H9 (cell line): Measurements from ENCODE around the gene RSPRY1. TPM values are rescaled to one million over a fixed set of nuclear protein-coding genes. Genes with fewer than 3 reads are reported as not detected.

Source experiments
- DNase-seq: peaks from one replicate; pipeline ENCODE4 v3.0.0-alpha.2; 2017
- H2AFZ ChIP-seq: one replicate; pipeline ENCODE4 v1.6.1; 2013; ENCODE audit warnings: mild to moderate bottlenecking, low read length, control low read depth, moderate library complexity
- H2AK5ac ChIP-seq: 2 replicates; pipeline ENCODE4 v1.6.1; 2013; ENCODE audit warnings: low read length, control low read depth, mixed read lengths; ENCODE audit not compliant: insufficient read length
- H2BK120ac ChIP-seq: one replicate; pipeline ENCODE4 v1.6.1; 2013; ENCODE audit warnings: low read depth, mild to moderate bottlenecking, low read length, control low read depth, inconsistent platforms; ENCODE audit not compliant: poor library complexity, severe bottlenecking
- H2BK12ac ChIP-seq: 2 replicates; pipeline ENCODE4 v1.6.1; 2013; ENCODE audit warnings: low read length, control low read depth, mixed read lengths, low read depth; ENCODE audit not compliant: insufficient read length
- H2BK15ac ChIP-seq: 2 replicates; pipeline ENCODE4 v1.6.1; 2013; ENCODE audit warnings: low read depth, low read length, control low read depth
- H2BK20ac ChIP-seq: one replicate; pipeline ENCODE4 v1.6.1; 2013; ENCODE audit warnings: low read depth, mild to moderate bottlenecking, low read length, control low read depth, inconsistent platforms; ENCODE audit not compliant: poor library complexity, severe bottlenecking
- H2BK5ac ChIP-seq: 2 replicates; pipeline ENCODE4 v1.6.1; 2013; ENCODE audit warnings: low read length, control low read depth, mixed read lengths; ENCODE audit not compliant: insufficient read length
- H3K14ac ChIP-seq: 2 replicates; pipeline ENCODE4 v1.6.1; 2013; ENCODE audit warnings: low read length, control low read depth; ENCODE audit not compliant: insufficient read depth
- H3K18ac ChIP-seq: 2 replicates; pipeline ENCODE4 v1.6.1; 2013; ENCODE audit warnings: low read depth, mild to moderate bottlenecking, mixed read lengths, low read length, control low read depth; ENCODE audit not compliant: insufficient read length
- H3K23ac ChIP-seq: 2 replicates; pipeline ENCODE4 v1.6.1; 2013; ENCODE audit warnings: low read length, control low read depth, mixed read lengths, low read depth; ENCODE audit not compliant: insufficient read length
- H3K23me2 ChIP-seq: 2 replicates; pipeline ENCODE4 v1.6.1; 2013; ENCODE audit warnings: low read depth, mild to moderate bottlenecking, mixed read lengths, low read length, control low read depth; ENCODE audit not compliant: insufficient read length, poor library complexity, severe bottlenecking
- H3K27ac ChIP-seq: 2 replicates; pipeline ENCODE4 v1.5.1; 2013; ENCODE audit warnings: low read length, control low read depth, mixed read lengths, low read depth; ENCODE audit not compliant: insufficient read length
- H3K27me3 ChIP-seq: 2 replicates; pipeline ENCODE4 v1.6.1; 2013; ENCODE audit warnings: low read length, control low read depth, inconsistent platforms; ENCODE audit not compliant: insufficient read depth
- H3K4ac ChIP-seq: 2 replicates; pipeline ENCODE4 v1.6.1; 2013; ENCODE audit warnings: low read depth, mild to moderate bottlenecking, control low read depth, inconsistent platforms, low read length, moderate library complexity
- H3K4me1 ChIP-seq: 2 replicates; pipeline ENCODE4 v1.6.1; 2013; ENCODE audit warnings: low read length, control low read depth, inconsistent platforms; ENCODE audit not compliant: insufficient read depth
- H3K4me2 ChIP-seq: 2 replicates; pipeline ENCODE4 v1.6.1; 2013; ENCODE audit warnings: low read length, control low read depth, mixed read lengths; ENCODE audit not compliant: insufficient read length, insufficient read depth
- H3K56ac ChIP-seq: 2 replicates; pipeline ENCODE4 v1.6.1; 2013; ENCODE audit warnings: low read depth, mild to moderate bottlenecking, mixed read lengths, low read length, control low read depth; ENCODE audit not compliant: insufficient read length
- H3K79me1 ChIP-seq: 2 replicates; pipeline ENCODE4 v1.6.1; 2013; ENCODE audit warnings: low read depth, mild to moderate bottlenecking, moderate library complexity, low read length, control low read depth, inconsistent platforms; ENCODE audit not compliant: insufficient read depth, poor library complexity, severe bottlenecking
- H3K79me2 ChIP-seq: 2 replicates; pipeline ENCODE4 v1.6.1; 2013; ENCODE audit warnings: low read length, control low read depth, inconsistent platforms; ENCODE audit not compliant: insufficient read depth
- H3K9ac ChIP-seq: 2 replicates; pipeline ENCODE4 v1.6.1; 2013; ENCODE audit warnings: low read length, control low read depth, mixed read lengths; ENCODE audit not compliant: insufficient read length; ENCODE audit errors: extremely low read depth
- H3K9me3 ChIP-seq: one replicate; pipeline ENCODE4 v1.6.1; 2013; ENCODE audit warnings: low read depth, low read length, inconsistent platforms; ENCODE audit not compliant: control insufficient read depth
- H3T11ph ChIP-seq: one replicate; pipeline ENCODE4 v1.6.1; 2013; ENCODE audit warnings: mild to moderate bottlenecking, low read length, control low read depth, inconsistent platforms
- H4K20me1 ChIP-seq: one replicate; pipeline ENCODE4 v1.6.1; 2013; ENCODE audit not compliant: control insufficient read depth, insufficient read length, insufficient read depth
- H4K5ac ChIP-seq: 2 replicates; pipeline ENCODE4 v1.6.1; 2013; ENCODE audit warnings: low read depth, mild to moderate bottlenecking, mixed read lengths, low read length, control low read depth; ENCODE audit not compliant: insufficient read length
- H4K8ac ChIP-seq: replicated peaks from 2 replicates; pipeline ENCODE4 v1.6.1; 2013; ENCODE audit warnings: low read length, control low read depth, mixed read lengths, low read depth; ENCODE audit not compliant: insufficient read length
- H4K91ac ChIP-seq: 2 replicates; pipeline ENCODE4 v1.6.1; 2013; ENCODE audit warnings: low read depth, mild to moderate bottlenecking, moderate library complexity, mixed read lengths, low read length, control low read depth; ENCODE audit not compliant: insufficient read length
- H3K27ac Mint-ChIP-seq, 3 experiments: 2 replicates in 2 of 3; 3 replicates in 1 of 3; pipeline ENCODE4 v1.8.0; 2020 to 2021; ENCODE audit warnings: mixed read lengths in 3 of 3, mild to moderate bottlenecking in 1 of 3, moderate library complexity in 1 of 3
- H3K27me3 Mint-ChIP-seq: 2 replicates; pipeline ENCODE4 v1.8.0; 2021; ENCODE audit warnings: low read depth, mild to moderate bottlenecking, moderate library complexity, mixed read lengths
- H3K36me3 Mint-ChIP-seq, 3 experiments: 2 replicates in 2 of 3; 3 replicates in 1 of 3; pipeline ENCODE4 v1.8.0; 2020 to 2021; ENCODE audit warnings: low read depth in 3 of 3, mixed read lengths in 3 of 3; ENCODE audit not compliant: insufficient read depth in 1 of 3
- H3K4me1 Mint-ChIP-seq, 2 experiments: 2 replicates each; pipeline ENCODE4 v1.8.0; 2020; ENCODE audit warnings: mixed read lengths in 2 of 2
- H3K4me3 Mint-ChIP-seq, 2 experiments: 2 replicates in 1 of 2; 3 replicates in 1 of 2; pipeline ENCODE4 v1.8.0; 2020 to 2021; ENCODE audit warnings: mild to moderate bottlenecking in 2 of 2, mixed read lengths in 2 of 2, moderate library complexity in 1 of 2
- H3K9me3 Mint-ChIP-seq, 2 experiments: 2 replicates in 1 of 2; 3 replicates in 1 of 2; pipeline ENCODE4 v1.8.0; 2020; ENCODE audit warnings: mild to moderate bottlenecking in 2 of 2, mixed read lengths in 2 of 2, moderate library complexity in 1 of 2
- CTCF ChIP-seq: fragments of 200-600 bp; sonication (generic); conservative IDR thresholded peaks from 3 replicates; pipeline ENCODE4 v1.8.0; 2021; ENCODE audit warnings: antibody characterized with exemption, mild to moderate bottlenecking
- WGBS: extraction: QIAGEN DNeasy Blood & Tissue Kit; methylation state at CpG from one replicate; pipeline ENCODE4 v1.1.7; 2013; ENCODE audit warnings: missing lambda C conversion rate, low lambda C conversion rate, mixed read lengths; ENCODE audit not compliant: insufficient read length; ENCODE audit errors: extremely low coverage; 5-methylcytosine and 5-hydroxymethylcytosine counted together
- total RNA-seq: library from RNA; stranded (reverse); gene quantifications from 2 replicates; pipeline ENCODE4 v1.2.1, GENCODE V29; 2021

Gene RSPRY1
- total RNA-seq, 1 experiment from 2014 or later: 36.1 TPM

GRCh38 chr16:57289391-57290257 lies 103.5 kb downstream of the RSPRY1 start:
- Histone ChIP-seq H2BK5ac (no peak overlapping the region), H3K9ac (no peak overlapping the region), H4K8ac (no peak overlapping the region), H3T11ph (no peak overlapping the region), H2AK5ac (no peak overlapping the region), H4K20me1 (no peaks in the 10 kb centered on the region), H3K56ac (no peak overlapping the region), H3K27me3 (no peaks in the 10 kb centered on the region), H3K18ac (no peak overlapping the region), H3K9me3 (no peaks in the 10 kb centered on the region), H3K79me1 (no peaks in the 10 kb centered on the region), H3K4me1 (no peaks in the 10 kb centered on the region), H3K14ac (no peak overlapping the region), H2BK20ac (no peak overlapping the region), H3K23ac (no peak overlapping the region), H2BK15ac (no peak overlapping the region), H3K27ac (no peak overlapping the region), H4K91ac (no peak overlapping the region), H2BK120ac (no peak overlapping the region), H3K4me2 (no peak overlapping the region), H3K4ac (no peak overlapping the region), H4K5ac (no peak overlapping the region), H3K23me2 (no peaks in the 10 kb centered on the region), H3K79me2 (no peaks in the 10 kb centered on the region), H2AFZ (no peak overlapping the region), H2BK12ac (no peak overlapping the region)
- no peak for DNase-seq
- H3K9me3 Mint-ChIP-seq: no peaks in the 10 kb centered on the region
- peaks cover 6 to 18% of the 10 kb centered on the region in 2 experiments for H3K4me1 Mint-ChIP-seq
- no peak overlapping the region for H3K4me3 Mint-ChIP-seq
- H3K27me3 Mint-ChIP-seq: peaks cover 21% of the 10 kb centered on the region
- TF ChIP-seq CTCF: no peak
- no peaks in the 10 kb centered on the region for H3K36me3 Mint-ChIP-seq
- peak overlapping the region in 1 of 3 experiments; percentile 45; a peak in 3 of 7 replicates for H3K27ac Mint-ChIP-seq
- no CpG with 5 or more reads among the region's 14 CpGs for WGBS

Other genes with a start within 250 kb of the RSPRY1 start
- not detected in 2 replicates for gene CETP, start 224.4 kb upstream of the RSPRY1 start, total RNA-seq
- gene NLRC5, start 196.8 kb upstream of the RSPRY1 start, total RNA-seq: 1.6 and 2.4 TPM in 2 replicates
- 8.0 and 8.1 TPM in 2 replicates for gene CPNE2, start 93.7 kb upstream of the RSPRY1 start, total RNA-seq
- gene PSME3IP1, start 290 bp upstream of the RSPRY1 start, total RNA-seq: 102 and 103 TPM in 2 replicates
- gene ARL2BP, start 58.9 kb downstream of the RSPRY1 start, total RNA-seq: 18.0 and 19.2 TPM in 2 replicates
- gene PLLP, start 98.3 kb downstream of the RSPRY1 start, total RNA-seq: 1.8 and 2.0 TPM in 2 replicates
- gene CCL22, start 172.5 kb downstream of the RSPRY1 start, total RNA-seq: 0.09 TPM in 1 of 2 replicates, not detected in the other
- 1.6 and 1.7 TPM in 2 replicates for gene CX3CL1, start 186.2 kb downstream of the RSPRY1 start, total RNA-seq
- not detected in 2 replicates for gene CCL17, start 218.4 kb downstream of the RSPRY1 start, total RNA-seq